SJSA1 (cell line): ENCODE results near the gene FLRT1. TPM values are rescaled to one million over a fixed set of nuclear protein-coding genes. Genes with fewer than 3 reads are reported as not detected.
A peak's percentile ranks its signal among the peaks of the same experiment; 100 is the strongest.

Experiments
- DNase-seq, 2 experiments: peaks; one replicate each; pipeline ENCODE4 v3.0.0-alpha.2; 2015 to 2020; ENCODE audit warnings: low spot score in 2 of 2, low read depth in 1 of 2
- H3K27ac ChIP-seq: fragments of 250-450 bp; sonication (Bioruptor Pico); 2 replicates; pipeline ENCODE4 v1.5.1; 2020; ENCODE audit warnings: mild to moderate bottlenecking, moderate library complexity
- H3K27me3 ChIP-seq: fragments of 250-450 bp; sonication (Bioruptor Pico); replicated peaks from 2 replicates; pipeline ENCODE4 v1.5.1; 2020; ENCODE audit warnings: mild to moderate bottlenecking, moderate library complexity
- H3K36me3 ChIP-seq: fragments of 250-450 bp; sonication (Bioruptor Pico); 2 replicates; pipeline ENCODE4 v1.5.1; 2020; ENCODE audit warnings: mild to moderate bottlenecking
- H3K4me1 ChIP-seq: fragments of 250-450 bp; sonication (Bioruptor Pico); replicated peaks from 2 replicates; pipeline ENCODE4 v1.6.1; 2021; ENCODE audit warnings: mild to moderate bottlenecking
- H3K4me3 ChIP-seq: fragments of 250-450 bp; sonication (Bioruptor Pico); 2 replicates; pipeline ENCODE4 v1.5.1; 2020; ENCODE audit warnings: mild to moderate bottlenecking
- H3K9me3 ChIP-seq: fragments of 250-450 bp; sonication (Bioruptor Pico); replicated peaks from 2 replicates; pipeline ENCODE4 v1.5.1; 2020; ENCODE audit warnings: mild to moderate bottlenecking
- total RNA-seq: library from RNA; depleted of rRNA; stranded (reverse); fragments of >200 nt; shearing (Covaris generic); gene quantifications from 2 replicates; pipeline ENCODE4 v1.2.3, GENCODE V29; 2014

The FLRT1 gene
- total RNA-seq, 1 experiment from 2014 or later: 0.18 TPM

- Histone ChIP-seq H3K27ac (no peak overlapping the region), H3K27me3 (no peaks in the 10 kb centered on the region), H3K9me3 (no peaks in the 10 kb centered on the region), H3K36me3 (no peaks in the 10 kb centered on the region), H3K4me3 (no peak overlapping the region), H3K4me1 (no peaks in the 10 kb centered on the region; the same call in 1 of the 2 replicates)
- DNase-seq: no peak
These were observed 10.5 kb upstream of the FLRT1 start for GRCh38 chr11:64025205-64025604.

DNA sequence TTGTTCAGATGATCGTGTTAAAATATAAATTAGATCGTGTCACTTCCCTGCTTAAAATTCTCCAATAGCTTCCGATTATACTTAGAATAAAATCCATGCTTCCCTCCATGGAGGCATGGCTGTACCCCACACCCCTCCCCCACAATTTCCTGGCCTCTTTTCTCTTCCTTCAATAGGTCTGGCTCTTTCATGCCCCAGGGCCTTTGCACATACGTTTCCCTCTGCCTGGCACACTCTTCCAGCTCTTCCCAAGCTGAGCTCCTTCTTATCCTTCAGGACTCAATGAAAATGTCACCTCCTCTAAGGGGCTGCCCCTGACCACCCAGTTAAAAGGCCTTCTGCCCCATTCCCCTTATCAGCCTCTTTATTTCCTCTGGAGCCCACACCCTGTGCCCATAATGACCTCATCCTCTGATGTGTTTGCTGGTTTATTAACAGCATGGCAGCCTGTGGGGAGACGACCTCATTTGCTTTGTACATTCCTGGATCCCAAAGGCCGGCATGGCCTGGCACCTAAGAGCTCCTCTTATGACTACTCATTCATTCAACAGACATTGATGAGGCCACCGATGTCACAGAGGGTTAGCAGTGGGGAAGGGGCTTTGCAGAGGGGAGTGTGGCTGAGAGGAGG lies 9.0 kb upstream of the FLRT1 start:
- Histone ChIP-seq H3K9me3 (no peaks in the 10 kb centered on the region), H3K27ac (no peak overlapping the region), H3K4me1 (peaks cover 8% of the 10 kb centered on the region), H3K27me3 (no peaks in the 10 kb centered on the region), H3K4me3 (no peak overlapping the region), H3K36me3 (no peaks in the 10 kb centered on the region)
- no peak for DNase-seq

- Histone ChIP-seq H3K9me3 (no peaks in the 10 kb centered on the region), H3K36me3 (no peaks in the 10 kb centered on the region), H3K4me1 (peaks cover 20% of the 10 kb centered on the region), H3K27me3 (no peaks in the 10 kb centered on the region), H3K27ac (no peak overlapping the region), H3K4me3 (no peak overlapping the region)
- DNase-seq: no peak
These were observed 7.9 kb upstream of the FLRT1 start for GRCh38 chr11:64027651-64028397.

DNA sequence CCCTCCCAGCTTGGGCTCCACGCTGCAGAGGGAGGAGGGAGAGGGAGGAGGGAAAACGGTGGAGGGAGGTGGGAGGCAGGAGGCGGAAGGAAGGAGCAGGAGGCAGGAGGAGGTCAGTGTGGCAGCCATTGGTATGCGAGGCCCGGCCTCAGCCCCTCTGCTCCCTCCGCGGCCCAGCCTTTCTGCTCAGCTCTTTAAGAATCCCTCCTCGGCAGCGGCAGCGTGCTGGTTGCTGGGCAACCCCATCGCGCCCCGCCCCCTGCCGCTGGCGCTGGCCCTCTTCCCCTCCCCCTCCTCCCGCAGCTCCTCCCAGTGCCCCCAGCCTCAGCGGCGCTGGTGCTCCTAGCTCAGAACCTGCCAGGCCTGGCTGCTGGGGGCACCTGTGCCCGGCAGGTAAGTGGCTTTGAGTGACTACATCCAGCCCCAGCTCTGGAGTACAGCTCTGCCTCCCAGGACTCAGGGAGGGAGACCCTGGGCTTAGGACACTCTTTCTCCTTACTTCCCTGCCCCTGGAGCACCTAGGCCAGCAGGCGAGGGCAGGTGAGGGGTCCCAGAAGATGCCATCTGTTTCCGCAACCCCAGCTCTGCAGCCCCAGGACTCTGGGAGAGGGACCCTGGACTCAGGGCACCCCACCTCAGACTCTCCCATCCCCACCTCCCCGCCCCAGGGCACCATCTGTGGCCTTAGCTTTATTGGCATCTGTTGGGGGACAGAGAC lies 7.2 kb upstream of the FLRT1 start:
- Histone ChIP-seq H3K4me1 (peaks cover 24% of the 10 kb centered on the region), H3K36me3 (no peaks in the 10 kb centered on the region), H3K27ac (no peak overlapping the region), H3K27me3 (no peaks in the 10 kb centered on the region), H3K9me3 (no peaks in the 10 kb centered on the region), H3K4me3 (no peak overlapping the region)
- DNase-seq: no peak

GRCh38 chr11:64029773-64030172 lies 6.0 kb upstream of the FLRT1 start:
- DNase-seq: no peak
- H3K36me3 ChIP-seq: no peaks in the 10 kb centered on the region
- no peaks in the 10 kb centered on the region for H3K9me3 ChIP-seq
- H3K4me3 ChIP-seq: no peak overlapping the region
- peaks cover 28% of the 10 kb centered on the region for H3K4me1 ChIP-seq
- H3K27me3 ChIP-seq: peaks cover 3% of the 10 kb centered on the region
- no peak overlapping the region for H3K27ac ChIP-seq

- DNase-seq: no peak
- Histone ChIP-seq H3K36me3 (no peaks in the 10 kb centered on the region), H3K4me3 (no peak overlapping the region), H3K27me3 (peaks cover 10% of the 10 kb centered on the region), H3K27ac (no peak overlapping the region), H3K4me1 (peaks cover 36% of the 10 kb centered on the region), H3K9me3 (no peaks in the 10 kb centered on the region)
These were observed 4.7 kb upstream of the FLRT1 start for GRCh38 chr11:64031001-64031400.

- peaks cover 45% of the 10 kb centered on the region for H3K4me1 ChIP-seq
- H3K36me3 ChIP-seq: no peaks in the 10 kb centered on the region
- no peak overlapping the region for H3K4me3 ChIP-seq
- no peak overlapping the region for H3K27ac ChIP-seq
- H3K27me3 ChIP-seq: peaks cover 20% of the 10 kb centered on the region
- no peaks in the 10 kb centered on the region for H3K9me3 ChIP-seq
- peak; percentile 81 to 90 for DNase-seq
These were observed 3.7 kb upstream of the FLRT1 start for GRCh38 chr11:64032050-64032449.

DNA sequence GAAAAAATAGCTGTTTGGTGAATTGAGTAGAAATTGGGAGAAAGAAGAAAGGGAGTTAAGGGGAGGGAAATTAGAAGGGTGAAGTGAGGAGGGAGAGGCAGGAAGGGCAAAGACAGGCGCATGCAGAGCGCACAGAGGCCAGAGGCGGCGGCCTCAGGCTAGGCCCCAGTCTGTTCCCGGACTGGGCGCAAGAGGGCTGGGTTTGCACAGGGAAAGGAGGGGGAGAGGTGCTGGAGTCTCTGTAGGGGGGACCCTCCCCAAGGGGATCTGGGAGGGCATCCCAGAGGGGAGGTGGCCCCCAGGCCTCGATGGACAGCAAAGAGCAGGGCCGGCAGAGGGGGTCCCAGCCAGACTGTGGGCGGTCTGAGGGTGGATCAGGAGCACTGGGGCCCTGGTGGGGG lies 1.3 kb upstream of the FLRT1 start:
- Histone ChIP-seq H3K9me3 (no peaks in the 10 kb centered on the region), H3K4me1 (peaks cover 45% of the 10 kb centered on the region), H3K27me3 (peaks cover 24% of the 10 kb centered on the region), H3K4me3 (no peak overlapping the region), H3K27ac (no peak overlapping the region), H3K36me3 (no peaks in the 10 kb centered on the region)
- no peak for DNase-seq

DNA sequence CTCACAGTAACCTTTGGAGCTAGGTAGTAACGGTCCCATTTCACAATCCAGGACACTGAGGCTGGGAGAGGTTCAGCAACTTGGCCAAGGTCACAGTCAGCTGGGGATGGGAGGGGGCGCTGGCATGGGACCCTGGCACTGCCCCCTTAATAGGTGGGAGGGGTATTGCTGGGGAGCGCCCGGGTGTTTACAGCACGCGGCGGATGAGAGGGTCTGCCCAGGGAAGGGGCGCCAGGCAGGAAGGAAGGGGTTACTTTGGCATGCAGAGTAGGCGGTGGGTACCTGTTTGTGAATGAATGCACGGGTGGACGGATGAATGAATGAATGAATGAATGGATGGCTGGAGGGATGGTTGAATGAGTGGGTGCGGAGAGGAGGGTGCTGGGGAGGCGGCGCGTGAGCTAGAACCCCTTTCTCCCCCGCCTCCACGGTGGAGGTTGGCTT lies 628 bp upstream of the FLRT1 start:
- peaks cover 24% of the 10 kb centered on the region for H3K27me3 ChIP-seq
- H3K4me1 ChIP-seq: peaks cover 45% of the 10 kb centered on the region
- no peak overlapping the region for H3K4me3 ChIP-seq
- no peak overlapping the region for H3K27ac ChIP-seq
- H3K36me3 ChIP-seq: no peaks in the 10 kb centered on the region
- H3K9me3 ChIP-seq: no peaks in the 10 kb centered on the region
- no peak for DNase-seq

GRCh38 chr11:64036087-64037026 lies 626 bp downstream of the FLRT1 start:
- H3K27ac ChIP-seq: no peak overlapping the region
- H3K36me3 ChIP-seq: no peaks in the 10 kb centered on the region
- H3K4me3 ChIP-seq: peak overlapping the region; percentile 38
- peaks cover 40% of the 10 kb centered on the region for H3K4me1 ChIP-seq
- H3K27me3 ChIP-seq: peaks cover 24% of the 10 kb centered on the region
- DNase-seq: peak; percentile 68 to 71
- H3K9me3 ChIP-seq: no peaks in the 10 kb centered on the region

- Histone ChIP-seq H3K36me3 (no peaks in the 10 kb centered on the region), H3K4me3 (no peak overlapping the region), H3K4me1 (peaks cover 32% of the 10 kb centered on the region), H3K27ac (no peak overlapping the region), H3K27me3 (peaks cover 24% of the 10 kb centered on the region), H3K9me3 (no peaks in the 10 kb centered on the region)
- DNase-seq: no peak
These were observed 1.4 kb downstream of the FLRT1 start for GRCh38 chr11:64037027-64037634.

GRCh38 chr11:64038500-64038899 lies 2.8 kb downstream of the FLRT1 start:
- DNase-seq: no peak
- Histone ChIP-seq H3K27ac (no peak overlapping the region), H3K4me1 (peaks cover 20% of the 10 kb centered on the region), H3K9me3 (no peaks in the 10 kb centered on the region), H3K4me3 (no peak overlapping the region), H3K36me3 (no peaks in the 10 kb centered on the region), H3K27me3 (peaks cover 24% of the 10 kb centered on the region)
